ENCODE results near the gene CEP41.

GRCh38 chr7:130394421-130395195 lies 46.2 kb downstream of the CEP41 start:
- TF ChIP-seq, protein P1, sequence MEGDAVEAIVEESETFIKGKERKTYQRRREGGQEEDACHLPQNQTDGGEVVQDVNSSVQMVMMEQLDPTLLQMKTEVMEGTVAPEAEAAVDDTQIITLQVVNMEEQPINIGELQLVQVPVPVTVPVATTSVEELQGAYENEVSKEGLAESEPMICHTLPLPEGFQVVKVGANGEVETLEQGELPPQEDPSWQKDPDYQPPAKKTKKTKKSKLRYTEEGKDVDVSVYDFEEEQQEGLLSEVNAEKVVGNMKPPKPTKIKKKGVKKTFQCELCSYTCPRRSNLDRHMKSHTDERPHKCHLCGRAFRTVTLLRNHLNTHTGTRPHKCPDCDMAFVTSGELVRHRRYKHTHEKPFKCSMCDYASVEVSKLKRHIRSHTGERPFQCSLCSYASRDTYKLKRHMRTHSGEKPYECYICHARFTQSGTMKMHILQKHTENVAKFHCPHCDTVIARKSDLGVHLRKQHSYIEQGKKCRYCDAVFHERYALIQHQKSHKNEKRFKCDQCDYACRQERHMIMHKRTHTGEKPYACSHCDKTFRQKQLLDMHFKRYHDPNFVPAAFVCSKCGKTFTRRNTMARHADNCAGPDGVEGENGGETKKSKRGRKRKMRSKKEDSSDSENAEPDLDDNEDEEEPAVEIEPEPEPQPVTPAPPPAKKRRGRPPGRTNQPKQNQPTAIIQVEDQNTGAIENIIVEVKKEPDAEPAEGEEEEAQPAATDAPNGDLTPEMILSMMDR (IDR thresholded peaks at IDR 0.05 in 4 of 5, conservative IDR thresholded peaks at IDR 0.05 in 1 of 5) = no peak
- TF ChIP-seq POLR2A (IDR thresholded peaks at IDR 0.05) = no peak

All from gastrocnemius medialis (tissue), 4 donors.